Transverse colon (tissue), 4 donors: ENCODE data around the gene ANKRD11. TPM values are rescaled to one million over a fixed set of nuclear protein-coding genes. Genes with fewer than 3 reads are reported as not detected.

ENCODE experiments used
- DNase-seq: peaks from one replicate; pipeline ENCODE4 v3.0.0-alpha.2; 2019
- H3K27ac ChIP-seq, 4 donors: fragments of 200-600 bp; sonication (generic); 2 replicates each; pipeline ENCODE4 v1.5.1; 2016 to 2018; ENCODE audit warnings: inconsistent platforms in 4 of 4
- H3K27me3 ChIP-seq: fragments of 200-600 bp; sonication (generic); 2 replicates; pipeline ENCODE4 v1.5.1; 2017; ENCODE audit warnings: inconsistent platforms
- H3K36me3 ChIP-seq, 4 donors: fragments of 200-600 bp; sonication (generic); 2 replicates each; pipeline ENCODE4 v1.5.1; 2017 to 2019; ENCODE audit warnings: inconsistent platforms in 4 of 4
- H3K4me1 ChIP-seq, 4 donors: fragments of 200-600 bp; sonication (generic); 2 replicates each; pipeline ENCODE4 v1.5.1; 2017 to 2020; ENCODE audit warnings: inconsistent platforms in 4 of 4
- H3K4me3 ChIP-seq, 4 donors: fragments of 200-600 bp; sonication (generic); 1 replicate in 1 of 4; 2 replicates in 3 of 4; pipeline versions ENCODE4 v1.5.1 to v1.6.1; 2017 to 2019; ENCODE audit warnings: inconsistent platforms in 4 of 4
- H3K9me3 ChIP-seq, 2 donors: fragments of 200-600 bp; sonication (generic); 2 replicates each; pipeline ENCODE4 v1.5.1; 2017 to 2019; ENCODE audit warnings: inconsistent platforms in 2 of 2
- CTCF ChIP-seq, 5 experiments: fragments of 200-600 bp in 3 of 5; fragments of 450-650 bp in 2 of 5; sonication (generic) in 3 of 5; IDR thresholded peaks; 1 replicate in 2 of 5; 2 replicates in 3 of 5; pipeline ENCODE4 v1.5.1; 2016 to 2017; ENCODE audit warnings: antibody characterized with exemption in 5 of 5, inconsistent platforms in 3 of 5, mild to moderate bottlenecking in 2 of 5, moderate library complexity in 1 of 5
- EP300 ChIP-seq: sonication (generic); formaldehyde crosslinking; IDR thresholded peaks from one replicate; pipeline ENCODE4 v1.6.1; 2017; ENCODE audit warnings: antibody characterized with exemption, low read depth
- POLR2A ChIP-seq: fragments of 450-650 bp; IDR thresholded peaks from one replicate; pipeline ENCODE4 v1.6.1; 2016; ENCODE audit warnings: antibody characterized with exemption, mild to moderate bottlenecking, moderate library complexity
- POLR2AphosphoS5 ChIP-seq, 3 donors: sonication (generic); formaldehyde crosslinking; IDR thresholded peaks; one replicate each; pipeline ENCODE4 v1.6.1; 2016; ENCODE audit warnings: antibody characterized with exemption in 3 of 3
- WGBS, 2 donors: methylation state at CpG; one replicate each; pipeline ENCODE4 v1.1.5; 2018; ENCODE audit warnings: low coverage in 1 of 2; 5-methylcytosine and 5-hydroxymethylcytosine counted together
- in situ Hi-C, 4 donors: fragments of 200-750 bp; cut with MboI; loops; one replicate each; pipeline versions ENCODE4 v1.15.0 to v1.15.1; 2017; ENCODE audit warnings: low sequenced_read_pairs in 3 of 4, low pct_ligation_motif_present in 1 of 4, low pct_unique_long_range_greater_than_20kb in 1 of 4
- intact Hi-C: fragments of 100-400 bp; cut with DNase I; formaldehyde crosslinking; loops from one replicate; pipeline ENCODE4 v1.15.1; 2023; ENCODE audit warnings: low total_unique reads
- total RNA-seq, 4 donors: library from RNA; depleted of rRNA; stranded (reverse); fragments of >200 nt; gene quantifications; one replicate each; pipeline ENCODE4 v1.1.0, GENCODE V29; 2016

Gene ANKRD11
- total RNA-seq, 4 donors from 2014 or later = 109 to 281 (median 142) TPM

DNA sequence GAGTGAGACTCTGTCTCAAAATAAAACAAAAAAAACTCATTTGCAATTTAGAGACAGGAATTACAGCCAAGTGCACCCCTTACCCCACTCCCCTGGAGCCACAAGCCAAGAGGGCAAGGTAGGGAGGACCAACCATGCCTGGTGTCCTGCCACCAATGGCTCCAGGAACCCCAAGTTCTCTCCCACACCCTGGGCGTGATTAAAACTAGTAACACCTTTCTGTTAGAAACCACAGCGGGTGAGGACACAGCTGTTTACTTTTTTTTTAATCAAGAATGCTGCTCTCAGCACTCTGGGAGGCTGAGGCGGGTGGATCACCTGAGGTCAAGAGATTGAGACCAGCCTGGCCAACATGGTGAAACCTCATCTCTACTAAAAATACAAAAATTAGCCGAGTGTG is 38.1 kb downstream of the ANKRD11 start:
- Histone ChIP-seq H3K9me3 (no peaks in the 10 kb centered on the region), H3K4me3 (no peak overlapping the region), H3K36me3 (no peaks in the 10 kb centered on the region), H3K27me3 (no peaks in the 10 kb centered on the region), H3K27ac (no peak overlapping the region), H3K4me1 (peaks cover 23 to 76% (median 46%) of the 10 kb centered on the region in 4 donors)
- 79 to 83% methylated on average over 1 to 4 of the region's 4 CpGs for WGBS, 2 donors
- intact Hi-C loops (no loop called here), in situ Hi-C loops (no loop called here)
- TF ChIP-seq EP300 = no peak
- no peak for TF ChIP-seq POLR2A
- TF ChIP-seq POLR2AphosphoS5 (IDR thresholded peaks at IDR 0.05) = no peak
- no peak for TF ChIP-seq CTCF (IDR thresholded peaks at IDR 0.05)
- no peak for DNase-seq

GRCh38 chr16:89450537-89450936 is 39.8 kb downstream of the ANKRD11 start:
- H3K27ac ChIP-seq = no peak overlapping the region
- DNase-seq = no peak
- WGBS, 2 donors = 91 to 92% methylated on average over 2 to 5 of the region's 5 CpGs
- TF ChIP-seq POLR2AphosphoS5 (IDR thresholded peaks at IDR 0.05) (no peak), POLR2A (no peak), CTCF (IDR thresholded peaks at IDR 0.05) (no peak), EP300 (no peak)
- H3K4me1 ChIP-seq = peaks cover 34 to 81% (median 48%) of the 10 kb centered on the region in 4 donors
- H3K27me3 ChIP-seq = no peaks in the 10 kb centered on the region
- H3K4me3 ChIP-seq = no peak overlapping the region
- intact Hi-C loops = no loop called here
- in situ Hi-C loops = no loop called here
- H3K36me3 ChIP-seq = no peaks in the 10 kb centered on the region
- H3K9me3 ChIP-seq = no peaks in the 10 kb centered on the region

DNA sequence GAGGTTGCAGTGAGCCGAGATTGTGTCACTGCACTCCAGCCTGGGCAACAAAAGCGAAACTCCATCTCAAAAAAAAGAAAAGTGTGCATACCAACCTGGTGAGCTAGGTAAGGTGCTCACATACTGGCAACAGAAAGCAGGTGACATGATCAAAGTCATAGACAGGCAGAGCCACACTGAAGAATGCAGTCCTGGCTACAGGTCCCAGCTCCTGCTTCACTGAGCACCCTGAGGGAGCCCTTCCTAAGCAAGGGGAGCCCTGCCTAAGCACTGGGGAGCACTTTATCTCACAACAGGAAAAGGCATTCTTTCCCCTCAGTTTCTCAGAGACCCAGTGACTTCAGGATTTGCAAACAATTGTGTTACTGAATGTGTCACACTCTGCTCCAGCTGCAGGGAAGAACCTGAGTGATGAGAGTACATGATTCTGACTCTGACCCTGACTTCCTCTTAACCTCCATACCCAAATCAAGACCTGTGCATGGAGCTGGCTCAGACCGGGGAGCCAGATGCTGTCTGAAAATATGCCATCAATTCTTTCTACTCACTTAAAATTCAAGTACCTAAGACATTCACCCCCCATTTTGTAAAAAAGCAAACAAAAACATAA is 40.5 kb downstream of the ANKRD11 start:
- no peak overlapping the region for H3K27ac ChIP-seq

GRCh38 chr16:89448656-89449055 is 41.7 kb downstream of the ANKRD11 start:
- peaks cover 47 to 87% (median 57%) of the 10 kb centered on the region in 4 donors for H3K4me1 ChIP-seq
- H3K4me3 ChIP-seq = no peak overlapping the region
- in situ Hi-C loops = no loop called here
- H3K27me3 ChIP-seq = no peaks in the 10 kb centered on the region
- TF ChIP-seq POLR2AphosphoS5 (IDR thresholded peaks at IDR 0.05) (no peak), CTCF (IDR thresholded peaks at IDR 0.05) (no peak), POLR2A (no peak), EP300 (no peak)
- no peaks in the 10 kb centered on the region for H3K9me3 ChIP-seq
- intact Hi-C loops = no loop called here
- 48 to 52% methylated on average over 9 to 10 of the region's 10 CpGs for WGBS, 2 donors
- DNase-seq = peak; percentile 70
- H3K36me3 ChIP-seq = no peaks in the 10 kb centered on the region
- H3K27ac ChIP-seq = no peak overlapping the region

More for the DNA sequence above, 40.5 kb downstream of the ANKRD11 start:
- H3K4me1 ChIP-seq = peaks cover 41 to 83% (median 53%) of the 10 kb centered on the region in 4 donors
- DNase-seq = no peak
- WGBS, 2 donors = 84 to 100% methylated on average over 3 of the region's 3 CpGs
- H3K36me3 ChIP-seq = no peaks in the 10 kb centered on the region
- intact Hi-C loops (no loop called here), in situ Hi-C loops (no loop called here)
- no peak overlapping the region for H3K4me3 ChIP-seq
- TF ChIP-seq POLR2AphosphoS5 (IDR thresholded peaks at IDR 0.05) = no peak
- no peak for TF ChIP-seq EP300
- TF ChIP-seq CTCF (IDR thresholded peaks at IDR 0.05) = no peak
- TF ChIP-seq POLR2A = no peak
- no peaks in the 10 kb centered on the region for H3K27me3 ChIP-seq
- H3K9me3 ChIP-seq = no peaks in the 10 kb centered on the region
